HepG2 (cell line): ENCODE results near the gene MXRA7. TPM values are rescaled to one million over a fixed set of nuclear protein-coding genes. Genes with fewer than 3 reads are reported as not detected.

Source experiments
- ATAC-seq: fragments of 200-7000 bp; cut with Tn5 transposase; 3 replicates; pipeline ENCODE4 v1.9.1; 2020; ENCODE audit warnings: mild to moderate bottlenecking, moderate library complexity
- BruUV-seq: library from RNA; stranded (reverse); fragments of 400-500 nt; replicated peaks from 2 replicates; lab custom pipeline; 2021; lab: Mats Ljungman, UMichigan
- CTCF ChIA-PET: fragments of 300-600 bp; formaldehyde crosslinking; extraction: SDS; loops from one replicate; lab custom pipeline; 2021; ENCODE audit warnings: low total read pairs, inconsistent platforms, low intra/inter-chr PET ratio; lab: Yijun Ruan, JAX
- POLR2A ChIA-PET: fragments of 350-600 bp; sonication (Branson Sonifier 250); formaldehyde crosslinking; loops from one replicate; lab custom pipeline; 2020; ENCODE audit warnings: antibody characterized with exemption, inconsistent platforms; lab: Yijun Ruan, JAX
- DNase-seq: peaks from one replicate; pipeline ENCODE4 v3.0.0-alpha.2; 2015; ENCODE audit warnings: low spot score
- FAIRE-seq: peaks from 3 replicates; lab custom pipeline; 2011; peaks lifted over from hg19 to GRCh38; lab: Jason Lieb, UNC
- H2AFZ ChIP-seq: one replicate; pipeline ENCODE4 v1.6.1; 2011; ENCODE audit warnings: low read length, inconsistent platforms
- H3K27ac ChIP-seq: fragments of 300-600 bp; 3 replicates; pipeline ENCODE4 v1.8.0; 2011; ENCODE audit warnings: mixed run types, mild to moderate bottlenecking, mixed read lengths, low read length, inconsistent platforms; ENCODE audit not compliant: insufficient read depth; ENCODE audit errors: extremely low read length
- H3K27me3 ChIP-seq, 2 experiments: fragments of 200-600 bp in 1 of 2; 2 replicates in 1 of 2; 3 replicates in 1 of 2; pipeline versions ENCODE4 v1.6.0 to v1.8.0; 2011; ENCODE audit warnings: low read length in 2 of 2, mild to moderate bottlenecking in 2 of 2, moderate library complexity in 2 of 2, inconsistent platforms in 1 of 2; ENCODE audit not compliant: insufficient read depth in 2 of 2, control insufficient read depth in 1 of 2
- H3K36me3 ChIP-seq, 2 experiments: fragments of 200-600 bp in 1 of 2; replicated peaks in 1 of 2; 2 replicates in 1 of 2; 3 replicates in 1 of 2; pipeline versions ENCODE4 v1.5.1 to v1.8.0; 2011; ENCODE audit warnings: low read length in 2 of 2, inconsistent platforms in 1 of 2; ENCODE audit not compliant: insufficient read depth in 2 of 2, control insufficient read depth in 1 of 2
- H3K4me1 ChIP-seq: 2 replicates; pipeline ENCODE4 v1.5.1; 2012; ENCODE audit warnings: low read length, inconsistent platforms; ENCODE audit not compliant: insufficient read depth
- H3K4me2 ChIP-seq: 2 replicates; pipeline ENCODE4 v1.6.0; 2011; ENCODE audit warnings: low read depth, low read length, inconsistent platforms
- H3K4me3 ChIP-seq, 3 experiments: fragments of 200-600 bp in 1 of 3; sonication (generic), shearing (Covaris generic) in 1 of 3; replicated peaks in 1 of 3; 2 replicates each; pipeline ENCODE4 v1.5.1; 2011 to 2016; ENCODE audit warnings: low read length in 3 of 3, inconsistent platforms in 2 of 3, low read depth in 2 of 3, mild to moderate bottlenecking in 2 of 3, control low read depth in 1 of 3, mixed read lengths in 1 of 3; ENCODE audit not compliant: insufficient read depth in 1 of 3
- H3K79me2 ChIP-seq: one replicate; pipeline ENCODE4 v1.6.1; 2011; ENCODE audit warnings: low read length, inconsistent platforms; ENCODE audit not compliant: insufficient read depth
- H3K9ac ChIP-seq: 2 replicates; pipeline ENCODE4 v1.6.0; 2011; ENCODE audit warnings: mild to moderate bottlenecking, low read depth, low read length, inconsistent platforms; ENCODE audit not compliant: insufficient read depth
- H3K9me3 ChIP-seq: 2 replicates; pipeline ENCODE4 v1.5.1; 2012; ENCODE audit warnings: mild to moderate bottlenecking, low read length
- H4K20me1 ChIP-seq: 2 replicates; pipeline ENCODE4 v1.6.0; 2011; ENCODE audit warnings: inconsistent platforms, mild to moderate bottlenecking, low read length, moderate library complexity; ENCODE audit not compliant: insufficient read depth
- HMG20B ChIP-seq: conservative IDR thresholded peaks from 2 replicates; pipeline ENCODE4 v1.6.1; 2016; ENCODE audit warnings: missing genetic modification reagents, missing compliant biosample characterization
- KMT2B ChIP-seq: IDR thresholded peaks from 2 replicates; pipeline ENCODE4 v1.6.1; 2016; ENCODE audit warnings: missing genetic modification reagents, missing compliant biosample characterization
- ZFP90 ChIP-seq: sonication (generic); formaldehyde crosslinking; IDR thresholded peaks from 2 replicates; pipeline ENCODE4 v1.8.0; 2022; ENCODE audit warnings: missing genetic modification reagents, mild to moderate bottlenecking, inconsistent platforms, borderline replicate concordance
- ZNF432 ChIP-seq: sonication (generic); formaldehyde crosslinking; IDR thresholded peaks from 2 replicates; pipeline ENCODE4 v1.5.0; 2020; ENCODE audit warnings: missing genetic modification reagents, mild to moderate bottlenecking, borderline replicate concordance
- ZNF577 ChIP-seq: sonication (generic); formaldehyde crosslinking; IDR thresholded peaks from 2 replicates; pipeline ENCODE4 v1.4.0; 2020; ENCODE audit warnings: mild to moderate bottlenecking, low read depth, missing genetic modification reagents, borderline replicate concordance
- WGBS: methylation state at CpG from one replicate; pipeline ENCODE4 v1.1.6; 2017; ENCODE audit warnings: low lambda C conversion rate; 5-methylcytosine and 5-hydroxymethylcytosine counted together
- in situ Hi-C: cut with HindIII; loops from 2 replicates; pipeline ENCODE4 v1.10.0; 2017; ENCODE audit warnings: low pct_unique_long_range_greater_than_20kb; ENCODE audit not compliant: extremely low pct_ligation_motif_present
- intact Hi-C: fragments of 100-400 bp; cut with micrococcal nuclease; formaldehyde crosslinking; loops from one replicate; pipeline ENCODE4 v1.10.0; 2022; ENCODE audit not compliant: unreplicated experiment
- polyA plus RNA-seq, 8 experiments: library from polyadenylated mRNA; depleted of rRNA in 3 of 8; stranded (reverse) in 7 of 8; unstranded in 1 of 8; fragments of >200 nt; fragmentation: Illumina TruSeq in 4 of 8; extraction: Trizol in 4 of 8; gene quantifications; 2 replicates each; pipeline versions ENCODE4 v1.2.1 to v1.2.3, GENCODE V29; 2011 to 2016; ENCODE audit warnings: low read depth in 4 of 8, missing spikeins in 1 of 8, mixed read lengths in 1 of 8; ENCODE audit not compliant: insufficient read depth in 1 of 8
- total RNA-seq, 5 experiments: library from RNA; depleted of rRNA; stranded (reverse); fragments of >200 nt; fragmentation: Illumina TruSeq; extraction: Trizol; gene quantifications; 2 replicates each; pipeline ENCODE4 v1.2.3, GENCODE V29; 2016; ENCODE audit warnings: low read depth in 1 of 5
- TF ChIP-seq, protein P1 (sequence below): IDR thresholded peaks from 2 replicates; pipeline ENCODE4 v1.6.1; 2016; ENCODE audit warnings: control low read depth
- TF ChIP-seq, protein P2 (sequence below): sonication (generic); formaldehyde crosslinking; IDR thresholded peaks from 2 replicates; pipeline ENCODE4 v1.5.0; 2020; ENCODE audit warnings: mild to moderate bottlenecking, missing genetic modification reagents, borderline replicate concordance
- TF ChIP-seq, protein P3 (sequence below): sonication (generic); formaldehyde crosslinking; conservative IDR thresholded peaks from 2 replicates; pipeline ENCODE4 v1.4.0; 2020; ENCODE audit warnings: mild to moderate bottlenecking, missing genetic modification reagents, moderate library complexity
- TF ChIP-seq, protein P4 (sequence below): sonication (generic); formaldehyde crosslinking; IDR thresholded peaks from 2 replicates; pipeline ENCODE4 v1.4.0; 2020; ENCODE audit warnings: missing genetic modification reagents

MXRA7 gene
- total and polyA plus RNA-seq, 2 of the 13 experiments (the other 11 are each of a cell fraction or from before 2014, with no cell fraction given) = 44.8 to 112 TPM

DNA sequence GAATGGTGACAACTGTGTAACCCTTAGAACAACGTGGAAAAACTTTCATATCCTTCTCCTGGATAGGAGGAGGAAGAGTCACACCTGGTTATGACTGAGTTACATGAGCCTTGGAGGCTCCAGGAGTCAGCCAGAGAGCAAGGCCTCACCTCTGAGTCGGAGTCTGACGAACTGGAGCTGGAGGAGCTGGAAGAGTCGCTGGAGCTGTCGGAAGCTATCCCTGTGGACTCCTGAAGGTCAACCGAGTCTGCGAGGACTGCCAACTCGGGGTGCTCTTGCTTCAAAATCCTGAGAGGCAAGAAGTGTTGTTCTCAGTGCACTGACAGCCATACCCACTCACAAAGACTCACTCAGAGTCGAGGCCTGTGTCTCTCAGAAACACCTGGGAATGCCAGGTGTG, 9.4 kb upstream of the MXRA7 start:
- Histone ChIP-seq H3K4me3 (no peak overlapping the region), H3K4me1 (peaks cover 39% of the 10 kb centered on the region), H3K27me3 (no peaks in the 10 kb centered on the region), H3K79me2 (peaks cover 26% of the 10 kb centered on the region), H3K4me2 (no peak overlapping the region), H3K36me3 (peaks cover 39 to 87% of the 10 kb centered on the region in 2 experiments), H3K9ac (no peak overlapping the region), H3K27ac (no peak overlapping the region), H4K20me1 (peaks cover 3% of the 10 kb centered on the region; the same call in 1 of the 2 replicates), H3K9me3 (no peaks in the 10 kb centered on the region), H2AFZ (no peak overlapping the region)
- BruUV-seq = no TSS peak
- no peak for FAIRE-seq
- DNase-seq = no peak
- 96% methylated on average over 9 of the region's 9 CpGs for WGBS
- in situ Hi-C loops = no loop called here
- ATAC-seq = no peak
- POLR2A ChIA-PET = interaction anchor here (2.3 kb wide), 1 partner anchor 13 kb away, joined by 8 read pairs; no protein-coding TSS in a partner anchor
- intact Hi-C loops = no loop called here
- CTCF ChIA-PET = no interaction called here
- TF ChIP-seq HMG20B (CRISPR knock-in tag) (no peak), KMT2B (CRISPR knock-in tag) (no peak), ZFP90 (CRISPR knock-in tag) (no peak), ZNF577 (CRISPR knock-in tag) (no peak), ZNF432 (no peak)
- TF ChIP-seq, protein P1, sequence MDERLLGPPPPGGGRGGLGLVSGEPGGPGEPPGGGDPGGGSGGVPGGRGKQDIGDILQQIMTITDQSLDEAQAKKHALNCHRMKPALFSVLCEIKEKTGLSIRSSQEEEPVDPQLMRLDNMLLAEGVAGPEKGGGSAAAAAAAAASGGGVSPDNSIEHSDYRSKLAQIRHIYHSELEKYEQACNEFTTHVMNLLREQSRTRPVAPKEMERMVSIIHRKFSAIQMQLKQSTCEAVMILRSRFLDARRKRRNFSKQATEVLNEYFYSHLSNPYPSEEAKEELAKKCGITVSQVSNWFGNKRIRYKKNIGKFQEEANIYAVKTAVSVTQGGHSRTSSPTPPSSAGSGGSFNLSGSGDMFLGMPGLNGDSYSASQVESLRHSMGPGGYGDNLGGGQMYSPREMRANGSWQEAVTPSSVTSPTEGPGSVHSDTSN = no peak
- TF ChIP-seq, protein P2, sequence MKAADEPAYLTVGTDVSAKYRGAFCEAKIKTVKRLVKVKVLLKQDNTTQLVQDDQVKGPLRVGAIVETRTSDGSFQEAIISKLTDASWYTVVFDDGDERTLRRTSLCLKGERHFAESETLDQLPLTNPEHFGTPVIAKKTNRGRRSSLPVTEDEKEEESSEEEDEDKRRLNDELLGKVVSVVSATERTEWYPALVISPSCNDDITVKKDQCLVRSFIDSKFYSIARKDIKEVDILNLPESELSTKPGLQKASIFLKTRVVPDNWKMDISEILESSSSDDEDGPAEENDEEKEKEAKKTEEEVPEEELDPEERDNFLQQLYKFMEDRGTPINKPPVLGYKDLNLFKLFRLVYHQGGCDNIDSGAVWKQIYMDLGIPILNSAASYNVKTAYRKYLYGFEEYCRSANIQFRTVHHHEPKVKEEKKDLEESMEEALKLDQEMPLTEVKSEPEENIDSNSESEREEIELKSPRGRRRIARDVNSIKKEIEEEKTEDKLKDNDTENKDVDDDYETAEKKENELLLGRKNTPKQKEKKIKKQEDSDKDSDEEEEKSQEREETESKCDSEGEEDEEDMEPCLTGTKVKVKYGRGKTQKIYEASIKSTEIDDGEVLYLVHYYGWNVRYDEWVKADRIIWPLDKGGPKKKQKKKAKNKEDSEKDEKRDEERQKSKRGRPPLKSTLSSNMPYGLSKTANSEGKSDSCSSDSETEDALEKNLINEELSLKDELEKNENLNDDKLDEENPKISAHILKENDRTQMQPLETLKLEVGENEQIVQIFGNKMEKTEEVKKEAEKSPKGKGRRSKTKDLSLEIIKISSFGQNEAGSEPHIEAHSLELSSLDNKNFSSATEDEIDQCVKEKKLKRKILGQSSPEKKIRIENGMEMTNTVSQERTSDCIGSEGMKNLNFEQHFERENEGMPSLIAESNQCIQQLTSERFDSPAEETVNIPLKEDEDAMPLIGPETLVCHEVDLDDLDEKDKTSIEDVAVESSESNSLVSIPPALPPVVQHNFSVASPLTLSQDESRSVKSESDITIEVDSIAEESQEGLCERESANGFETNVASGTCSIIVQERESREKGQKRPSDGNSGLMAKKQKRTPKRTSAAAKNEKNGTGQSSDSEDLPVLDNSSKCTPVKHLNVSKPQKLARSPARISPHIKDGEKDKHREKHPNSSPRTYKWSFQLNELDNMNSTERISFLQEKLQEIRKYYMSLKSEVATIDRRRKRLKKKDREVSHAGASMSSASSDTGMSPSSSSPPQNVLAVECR (CRISPR knock-in tag) = no peak
- TF ChIP-seq, protein P3, sequence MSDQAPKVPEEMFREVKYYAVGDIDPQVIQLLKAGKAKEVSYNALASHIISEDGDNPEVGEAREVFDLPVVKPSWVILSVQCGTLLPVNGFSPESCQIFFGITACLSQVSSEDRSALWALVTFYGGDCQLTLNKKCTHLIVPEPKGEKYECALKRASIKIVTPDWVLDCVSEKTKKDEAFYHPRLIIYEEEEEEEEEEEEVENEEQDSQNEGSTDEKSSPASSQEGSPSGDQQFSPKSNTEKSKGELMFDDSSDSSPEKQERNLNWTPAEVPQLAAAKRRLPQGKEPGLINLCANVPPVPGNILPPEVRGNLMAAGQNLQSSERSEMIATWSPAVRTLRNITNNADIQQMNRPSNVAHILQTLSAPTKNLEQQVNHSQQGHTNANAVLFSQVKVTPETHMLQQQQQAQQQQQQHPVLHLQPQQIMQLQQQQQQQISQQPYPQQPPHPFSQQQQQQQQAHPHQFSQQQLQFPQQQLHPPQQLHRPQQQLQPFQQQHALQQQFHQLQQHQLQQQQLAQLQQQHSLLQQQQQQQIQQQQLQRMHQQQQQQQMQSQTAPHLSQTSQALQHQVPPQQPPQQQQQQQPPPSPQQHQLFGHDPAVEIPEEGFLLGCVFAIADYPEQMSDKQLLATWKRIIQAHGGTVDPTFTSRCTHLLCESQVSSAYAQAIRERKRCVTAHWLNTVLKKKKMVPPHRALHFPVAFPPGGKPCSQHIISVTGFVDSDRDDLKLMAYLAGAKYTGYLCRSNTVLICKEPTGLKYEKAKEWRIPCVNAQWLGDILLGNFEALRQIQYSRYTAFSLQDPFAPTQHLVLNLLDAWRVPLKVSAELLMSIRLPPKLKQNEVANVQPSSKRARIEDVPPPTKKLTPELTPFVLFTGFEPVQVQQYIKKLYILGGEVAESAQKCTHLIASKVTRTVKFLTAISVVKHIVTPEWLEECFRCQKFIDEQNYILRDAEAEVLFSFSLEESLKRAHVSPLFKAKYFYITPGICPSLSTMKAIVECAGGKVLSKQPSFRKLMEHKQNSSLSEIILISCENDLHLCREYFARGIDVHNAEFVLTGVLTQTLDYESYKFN (CRISPR knock-in tag) = no peak
- TF ChIP-seq, protein P4, sequence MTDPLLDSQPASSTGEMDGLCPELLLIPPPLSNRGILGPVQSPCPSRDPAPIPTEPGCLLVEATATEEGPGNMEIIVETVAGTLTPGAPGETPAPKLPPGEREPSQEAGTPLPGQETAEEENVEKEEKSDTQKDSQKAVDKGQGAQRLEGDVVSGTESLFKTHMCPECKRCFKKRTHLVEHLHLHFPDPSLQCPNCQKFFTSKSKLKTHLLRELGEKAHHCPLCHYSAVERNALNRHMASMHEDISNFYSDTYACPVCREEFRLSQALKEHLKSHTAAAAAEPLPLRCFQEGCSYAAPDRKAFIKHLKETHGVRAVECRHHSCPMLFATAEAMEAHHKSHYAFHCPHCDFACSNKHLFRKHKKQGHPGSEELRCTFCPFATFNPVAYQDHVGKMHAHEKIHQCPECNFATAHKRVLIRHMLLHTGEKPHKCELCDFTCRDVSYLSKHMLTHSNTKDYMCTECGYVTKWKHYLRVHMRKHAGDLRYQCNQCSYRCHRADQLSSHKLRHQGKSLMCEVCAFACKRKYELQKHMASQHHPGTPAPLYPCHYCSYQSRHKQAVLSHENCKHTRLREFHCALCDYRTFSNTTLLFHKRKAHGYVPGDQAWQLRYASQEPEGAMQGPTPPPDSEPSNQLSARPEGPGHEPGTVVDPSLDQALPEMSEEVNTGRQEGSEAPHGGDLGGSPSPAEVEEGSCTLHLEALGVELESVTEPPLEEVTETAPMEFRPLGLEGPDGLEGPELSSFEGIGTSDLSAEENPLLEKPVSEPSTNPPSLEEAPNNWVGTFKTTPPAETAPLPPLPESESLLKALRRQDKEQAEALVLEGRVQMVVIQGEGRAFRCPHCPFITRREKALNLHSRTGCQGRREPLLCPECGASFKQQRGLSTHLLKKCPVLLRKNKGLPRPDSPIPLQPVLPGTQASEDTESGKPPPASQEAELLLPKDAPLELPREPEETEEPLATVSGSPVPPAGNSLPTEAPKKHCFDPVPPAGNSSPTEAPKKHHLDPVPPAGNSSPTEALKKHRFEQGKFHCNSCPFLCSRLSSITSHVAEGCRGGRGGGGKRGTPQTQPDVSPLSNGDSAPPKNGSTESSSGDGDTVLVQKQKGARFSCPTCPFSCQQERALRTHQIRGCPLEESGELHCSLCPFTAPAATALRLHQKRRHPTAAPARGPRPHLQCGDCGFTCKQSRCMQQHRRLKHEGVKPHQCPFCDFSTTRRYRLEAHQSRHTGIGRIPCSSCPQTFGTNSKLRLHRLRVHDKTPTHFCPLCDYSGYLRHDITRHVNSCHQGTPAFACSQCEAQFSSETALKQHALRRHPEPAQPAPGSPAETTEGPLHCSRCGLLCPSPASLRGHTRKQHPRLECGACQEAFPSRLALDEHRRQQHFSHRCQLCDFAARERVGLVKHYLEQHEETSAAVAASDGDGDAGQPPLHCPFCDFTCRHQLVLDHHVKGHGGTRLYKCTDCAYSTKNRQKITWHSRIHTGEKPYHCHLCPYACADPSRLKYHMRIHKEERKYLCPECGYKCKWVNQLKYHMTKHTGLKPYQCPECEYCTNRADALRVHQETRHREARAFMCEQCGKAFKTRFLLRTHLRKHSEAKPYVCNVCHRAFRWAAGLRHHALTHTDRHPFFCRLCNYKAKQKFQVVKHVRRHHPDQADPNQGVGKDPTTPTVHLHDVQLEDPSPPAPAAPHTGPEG (CRISPR knock-in tag) = no peak
